NCI-H2196 (cell line): ENCODE measurements around the gene ADAM19.

Experiments used
- DNase-seq: peaks from one replicate; lab custom pipeline; 2025; ENCODE audit not compliant: unreplicated experiment; lab: John Stamatoyannopoulos, UW

Gene ADAM19

DNA sequence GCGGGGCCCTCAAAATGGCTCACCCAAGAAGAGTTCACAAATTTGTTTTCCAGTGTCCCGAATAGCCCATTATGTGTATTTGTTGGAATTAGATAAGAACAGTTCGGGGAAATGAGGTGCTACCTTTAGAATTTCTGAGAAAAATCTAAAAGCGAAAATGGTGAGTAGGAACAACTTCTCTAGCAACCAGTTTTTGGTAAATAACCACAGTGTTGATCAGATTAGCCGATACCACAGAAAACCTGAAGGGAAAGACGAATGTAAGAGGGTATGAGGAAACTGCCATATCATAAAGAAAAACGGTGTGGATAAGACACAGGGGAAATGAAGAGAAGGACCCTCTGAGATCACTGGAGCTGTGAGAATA is 31.0 kb downstream of the ADAM19 start:
- no peak for DNase-seq

DNA sequence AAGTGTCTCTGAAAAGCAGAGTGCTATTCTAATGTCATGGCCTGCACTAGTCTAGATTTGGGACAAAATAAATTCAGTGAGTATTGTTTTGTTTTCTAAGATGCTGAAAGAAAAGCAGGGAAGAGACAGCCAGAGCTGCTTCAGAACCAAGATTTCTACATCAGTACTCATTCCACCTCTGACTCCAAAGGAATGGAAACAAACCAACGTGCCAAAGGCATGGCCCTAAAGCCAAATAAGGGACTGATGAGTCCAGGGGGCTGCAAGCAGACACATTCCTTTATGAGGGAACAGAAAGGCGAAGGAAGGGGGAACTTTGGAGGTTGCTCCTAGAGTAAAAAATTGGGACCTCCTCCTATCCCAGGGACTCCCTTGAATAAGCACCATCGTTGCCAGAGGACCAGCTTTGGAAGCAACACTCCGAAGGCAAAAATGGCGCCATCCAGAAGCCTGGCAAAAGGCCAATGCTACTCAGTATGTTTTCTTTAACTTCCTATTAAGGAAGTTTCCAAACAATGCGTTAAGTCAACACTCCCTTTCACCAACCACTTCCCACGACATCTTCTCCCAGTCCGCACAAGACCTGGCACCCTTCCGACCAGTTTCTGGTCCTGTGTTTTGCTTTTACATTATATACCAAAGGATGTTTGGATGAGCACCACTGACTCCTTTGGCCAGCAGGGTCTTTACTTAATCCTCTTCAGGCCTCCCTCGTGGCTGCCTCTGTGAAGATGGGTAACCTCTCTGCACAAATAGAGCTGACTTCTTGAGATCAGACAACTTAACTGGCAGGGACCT is 31.6 kb downstream of the ADAM19 start:
- DNase-seq, result no peak

DNA sequence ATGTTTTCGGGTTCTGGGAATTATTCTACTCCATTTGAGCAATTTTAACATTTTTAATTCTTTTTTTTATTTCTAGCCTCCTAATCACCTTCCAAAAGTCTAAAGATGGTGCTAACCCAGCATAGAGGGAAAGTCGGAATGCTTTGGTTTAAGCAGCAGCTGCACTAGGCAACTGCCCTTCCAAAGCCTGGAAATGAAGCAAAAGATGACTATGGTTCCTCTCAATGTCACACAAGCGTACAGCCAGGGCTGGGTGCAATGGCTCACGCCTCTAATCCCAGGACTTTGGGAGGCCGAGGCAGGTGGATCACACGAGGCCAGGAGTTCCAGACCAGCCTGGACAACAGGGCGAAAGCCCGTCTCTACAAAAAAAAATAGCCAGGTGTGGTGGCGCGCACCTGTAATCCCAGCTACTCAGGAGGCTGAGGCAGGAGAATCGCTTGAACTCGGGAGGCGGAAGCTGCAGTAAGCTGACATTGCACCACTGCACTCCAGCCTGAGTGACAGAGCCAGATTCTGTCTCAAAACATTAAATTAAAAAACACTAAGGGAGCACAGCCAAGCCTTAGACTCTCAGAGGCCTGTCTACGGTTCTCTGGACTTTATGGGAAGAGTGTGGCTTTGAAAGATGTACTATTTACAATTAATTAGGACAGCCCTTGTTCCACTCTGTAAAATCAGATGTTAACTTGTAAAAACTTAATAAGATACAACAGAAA is 33.1 kb downstream of the ADAM19 start:
- DNase-seq, result no peak

DNA sequence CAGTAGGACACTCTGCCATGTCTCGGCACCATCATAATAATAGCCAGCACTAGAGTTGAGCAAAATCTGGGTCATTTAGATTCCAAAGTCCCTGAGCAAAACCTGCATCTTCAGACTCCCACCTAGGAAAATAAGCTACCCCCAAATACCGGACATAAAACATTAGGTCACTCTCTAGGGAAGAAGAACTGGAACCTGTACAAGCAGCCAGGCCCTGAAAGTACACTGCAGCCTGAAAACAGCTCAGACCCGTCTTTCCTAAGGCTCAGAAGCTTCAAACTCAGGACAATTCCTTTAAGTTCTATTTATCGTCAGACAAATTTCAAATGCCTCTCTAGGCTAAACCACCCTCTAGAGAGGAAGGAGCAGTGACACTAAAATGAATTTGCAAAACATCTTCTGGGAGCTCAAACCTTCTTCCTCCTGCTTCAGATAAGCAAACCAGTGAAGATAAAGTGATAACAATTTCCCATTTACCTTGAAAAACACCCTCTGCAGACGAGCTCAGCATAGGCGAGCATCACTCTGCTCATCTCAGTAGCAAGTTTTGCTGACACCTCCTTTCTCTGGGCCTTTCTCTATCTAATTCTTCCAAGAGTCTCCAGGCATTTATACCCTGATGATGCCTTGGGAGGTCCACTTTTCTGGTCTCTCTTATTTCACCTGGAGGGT is 34.0 kb downstream of the ADAM19 start:
- DNase-seq, result no peak

DNA sequence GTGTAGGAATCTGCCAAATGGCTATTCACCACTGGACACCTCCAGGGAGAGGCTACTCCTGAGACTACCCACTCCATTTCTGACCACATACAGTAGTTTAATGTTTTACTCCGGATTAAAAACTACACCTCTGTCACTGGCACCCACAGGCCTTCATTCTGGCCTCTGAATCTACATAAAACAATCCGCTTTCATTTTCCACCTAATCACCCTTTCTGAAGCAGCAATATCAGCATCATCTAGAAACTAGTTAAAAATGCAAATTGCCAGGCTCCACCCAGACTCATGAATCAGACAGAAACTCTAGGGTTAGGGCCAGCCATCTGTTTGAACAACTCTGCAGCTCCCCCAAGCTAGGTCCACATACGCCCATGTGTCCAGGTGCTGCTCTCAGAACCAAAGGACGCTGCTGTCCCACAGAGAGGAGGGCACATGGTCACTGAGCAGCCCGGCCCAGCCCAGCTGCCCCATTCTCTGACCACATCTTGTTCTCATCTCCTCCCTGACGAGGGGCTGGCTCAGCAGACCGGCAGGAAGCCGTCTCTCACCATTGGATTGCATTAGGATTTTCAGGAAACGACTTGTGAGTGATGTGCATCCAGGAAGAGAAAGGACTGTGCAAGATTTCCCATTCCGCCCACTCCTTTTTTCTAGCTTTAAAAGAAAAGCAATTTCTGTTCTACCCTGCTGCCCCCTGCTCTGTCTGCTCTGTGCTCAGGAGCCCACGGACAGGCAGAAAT is 34.7 kb downstream of the ADAM19 start:
- DNase-seq, result no peak

DNA sequence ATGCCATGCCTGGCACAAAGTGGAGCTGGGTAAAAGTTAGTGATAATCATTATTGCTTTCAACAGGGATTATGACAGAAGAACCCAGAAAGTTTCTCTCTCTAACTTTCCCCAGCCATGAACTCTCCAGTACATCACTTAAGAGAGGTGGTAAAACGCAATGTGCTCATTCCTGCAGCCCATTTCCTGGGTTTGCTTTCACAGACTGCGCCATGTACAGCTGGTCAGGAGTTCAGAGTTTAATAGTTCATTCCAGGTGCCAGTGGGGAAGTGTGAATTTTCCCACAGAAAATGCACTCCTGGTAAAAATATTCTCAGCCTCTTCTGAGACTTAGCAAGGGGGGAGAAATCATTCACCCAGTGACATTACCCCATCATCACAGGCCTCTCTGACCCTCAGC is 35.5 kb downstream of the ADAM19 start:
- DNase-seq, result no peak

DNA sequence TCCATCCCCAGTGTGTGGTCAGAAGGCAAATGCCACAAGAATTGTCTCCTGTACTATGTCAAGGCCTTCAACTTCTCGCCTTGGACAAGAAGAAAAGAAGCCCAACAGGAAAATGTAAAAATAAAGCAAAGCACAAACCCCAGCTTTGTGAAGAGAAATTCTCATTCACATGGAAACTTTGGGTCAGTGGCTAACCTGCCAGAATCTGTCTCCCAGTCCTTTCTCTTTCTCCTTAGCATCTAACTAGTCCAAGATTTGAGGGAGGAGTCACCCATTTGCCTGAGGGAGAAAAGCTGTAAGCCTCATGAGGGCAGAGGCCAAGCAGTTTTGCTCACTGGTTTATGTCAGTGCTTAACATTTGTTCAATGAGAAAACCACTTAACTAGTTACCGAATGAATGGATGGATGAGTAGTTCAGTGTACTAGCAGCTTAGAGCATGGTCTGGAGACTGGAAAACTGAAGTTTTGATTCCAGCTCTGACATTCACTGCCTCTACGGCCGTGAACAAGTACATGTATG is 36.0 kb downstream of the ADAM19 start:
- no peak for DNase-seq

DNA sequence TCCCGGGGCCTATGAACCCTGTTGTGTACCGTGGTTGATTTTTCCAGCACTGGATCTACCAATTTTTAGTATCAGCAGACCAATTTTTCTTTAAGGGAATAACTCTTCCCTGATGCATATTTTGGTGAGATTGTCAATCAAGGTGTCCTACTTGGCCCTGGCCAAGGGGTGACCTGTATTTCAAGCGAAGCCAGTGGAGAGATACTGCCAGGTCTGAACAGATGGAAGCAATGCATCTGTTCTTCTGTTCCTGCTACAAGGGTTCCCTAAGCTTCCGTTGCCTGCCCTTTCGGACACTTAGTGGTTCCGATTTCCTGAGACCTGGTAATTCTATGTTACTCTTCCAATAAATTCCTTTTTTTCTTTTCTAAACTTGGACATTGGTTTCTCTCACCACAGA is 37.3 kb downstream of the ADAM19 start:
- no peak for DNase-seq

DNA sequence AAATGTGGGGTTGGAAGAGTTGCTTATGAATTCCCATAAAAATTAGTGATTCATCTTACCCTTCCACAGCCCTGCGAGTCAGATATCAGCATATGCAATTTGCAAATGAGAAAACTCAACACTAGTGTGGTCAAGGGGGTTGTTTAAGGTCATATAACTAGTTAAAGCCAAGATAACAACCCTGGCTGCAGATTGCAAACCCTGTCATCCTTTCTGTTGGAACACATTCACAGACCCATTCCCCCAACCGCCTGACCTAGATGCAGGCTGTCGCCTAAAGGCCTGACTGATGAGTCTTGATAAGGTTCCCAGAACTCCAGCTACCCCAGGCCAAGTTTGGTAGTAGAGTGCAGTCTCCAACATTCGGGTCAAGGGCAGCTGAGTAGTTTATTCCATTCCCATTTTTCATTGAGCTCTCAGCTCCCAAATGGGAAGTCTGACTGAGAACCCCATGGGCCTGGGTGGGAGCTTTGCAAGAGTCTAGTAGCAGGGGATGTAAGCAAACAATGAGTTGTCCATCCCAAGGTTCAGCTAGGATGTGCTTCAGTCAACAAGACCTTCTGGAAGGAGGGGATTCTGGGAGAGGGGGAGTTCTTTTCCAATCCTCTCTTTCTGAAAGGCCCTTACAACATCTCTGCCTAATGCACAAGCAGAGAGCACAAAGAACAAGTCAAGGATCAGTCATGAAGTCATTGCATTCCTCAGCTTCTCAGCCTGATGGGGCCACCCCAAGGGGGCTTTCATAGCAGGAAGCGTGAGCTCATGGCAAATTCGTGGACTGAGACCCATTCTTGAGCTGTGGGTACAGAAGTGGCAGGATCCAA is 40.3 kb downstream of the ADAM19 start:
- DNase-seq, result no peak

DNA sequence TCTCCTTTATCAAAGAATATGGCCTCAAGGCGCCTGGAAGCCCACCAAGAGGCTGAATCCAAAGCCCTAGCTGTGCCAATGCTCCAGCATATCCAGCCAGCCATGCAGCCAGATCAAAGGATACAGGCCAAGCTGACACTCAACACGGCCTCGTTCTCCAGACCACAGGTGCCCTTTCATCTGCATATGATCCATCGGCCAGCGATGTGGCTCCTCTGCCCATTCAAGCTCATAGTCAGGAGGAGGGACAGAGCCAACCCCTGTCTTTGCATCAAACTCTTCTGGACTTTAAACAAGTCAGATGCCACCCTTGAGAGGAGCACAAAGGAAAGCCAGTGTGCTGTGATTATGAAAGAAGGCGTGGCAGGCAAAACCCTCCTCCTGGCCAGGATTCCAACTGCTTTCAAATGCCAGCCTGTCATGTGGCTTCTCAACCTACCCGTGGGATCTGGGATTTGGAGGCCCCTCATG is 42.5 kb downstream of the ADAM19 start:
- no peak for DNase-seq

DNA sequence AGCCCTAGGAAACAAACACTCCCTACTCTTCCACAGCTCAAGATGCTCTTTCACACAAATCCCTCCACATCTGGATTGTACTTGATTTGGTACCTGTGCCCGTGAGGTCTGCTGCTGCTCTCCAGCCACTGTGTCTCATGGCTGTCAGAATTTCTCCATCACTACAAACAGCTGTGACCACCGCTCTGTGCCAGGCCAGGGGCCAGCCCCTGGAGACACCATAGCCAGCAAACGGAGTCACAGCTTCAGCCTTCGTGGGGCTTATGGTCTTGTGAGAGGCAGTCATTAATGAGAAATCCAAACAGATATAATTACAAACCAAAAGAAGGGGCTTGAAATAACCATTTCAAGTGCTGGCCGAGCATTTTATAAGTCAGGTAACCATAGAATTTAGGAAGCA is 43.6 kb downstream of the ADAM19 start:
- no peak for DNase-seq

DNA sequence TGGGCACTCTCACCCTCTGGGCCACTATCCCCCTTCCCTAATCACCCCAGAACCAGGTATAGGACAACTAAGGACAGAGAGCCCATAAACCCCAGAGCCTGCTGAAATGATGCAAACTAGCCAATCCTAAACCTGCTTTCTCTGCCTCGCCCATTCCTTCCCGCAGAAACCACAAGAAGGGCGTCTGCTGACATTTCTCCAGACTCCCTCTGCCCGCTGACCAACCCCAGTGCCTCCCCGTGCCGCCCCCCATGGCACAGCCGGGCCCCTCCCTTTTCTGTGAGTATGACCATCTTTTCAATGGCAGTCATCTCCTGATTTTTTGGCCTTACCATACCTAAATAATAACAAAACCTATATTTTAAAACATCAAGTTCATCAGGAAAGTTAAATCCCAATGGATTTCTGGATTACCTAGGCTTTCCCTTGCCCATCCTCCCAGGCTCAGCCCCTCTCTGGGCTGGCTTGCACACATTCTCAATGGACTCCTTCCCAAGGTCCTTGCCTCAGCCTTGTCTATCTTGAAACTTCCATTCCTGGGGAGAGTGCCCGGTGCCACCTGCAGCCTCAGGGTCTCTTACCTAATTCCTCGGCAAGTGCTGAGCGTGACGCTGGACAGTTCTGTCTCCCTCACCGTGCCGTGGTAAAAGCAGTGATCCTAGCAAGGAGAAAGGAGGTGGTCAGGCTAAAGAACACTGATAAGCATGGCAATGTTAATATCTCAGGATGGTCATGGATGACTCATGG is 45.2 kb downstream of the ADAM19 start:
- DNase-seq, result no peak

DNA sequence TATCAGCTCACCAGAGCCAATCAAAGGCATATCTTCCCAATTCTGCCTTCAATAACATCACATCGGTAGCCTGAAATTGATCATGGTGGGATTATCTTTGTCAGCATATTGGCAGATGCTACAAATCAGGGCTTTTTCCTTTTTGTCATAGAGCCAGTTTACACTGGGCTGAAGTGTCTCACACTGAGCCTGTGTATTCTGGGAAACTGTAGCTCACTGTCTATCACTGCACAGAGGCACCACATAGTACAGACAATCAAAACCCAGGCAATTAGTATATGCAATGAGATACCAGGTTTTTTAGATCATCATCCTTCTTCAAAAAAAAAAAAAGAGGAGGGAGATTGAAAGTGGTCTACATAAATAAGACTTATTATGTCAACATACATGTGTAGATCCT is 46.6 kb downstream of the ADAM19 start:
- DNase-seq, result no peak

DNA sequence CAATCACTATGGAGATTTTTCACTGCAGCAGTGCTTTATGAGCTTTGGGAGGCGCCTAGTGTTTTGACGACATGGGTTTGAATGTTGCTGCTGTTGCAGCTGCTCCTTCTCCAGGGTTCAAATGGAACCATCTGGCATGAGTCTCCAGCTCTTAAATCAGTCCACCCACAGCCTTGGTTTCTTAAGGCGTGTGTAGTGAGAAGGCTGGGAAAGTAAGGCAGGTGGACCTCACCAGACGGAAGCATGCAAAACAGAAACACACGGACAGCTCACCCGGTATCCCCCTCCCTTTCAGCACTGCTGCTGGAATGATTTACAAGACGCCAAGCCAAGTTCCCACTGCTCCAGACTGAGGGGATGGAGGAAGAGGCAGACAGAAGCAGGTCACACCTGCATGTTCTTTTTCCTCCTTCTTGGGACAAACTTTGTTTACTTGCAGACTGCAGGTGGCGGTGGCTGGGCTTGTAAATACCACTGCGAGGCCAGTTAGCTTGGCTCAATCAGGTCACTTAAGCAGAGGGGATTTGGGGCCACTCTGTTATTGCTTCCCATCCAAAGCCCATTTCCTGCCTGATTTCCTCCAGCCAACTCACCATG is 47.4 kb downstream of the ADAM19 start:
- no peak for DNase-seq

DNA sequence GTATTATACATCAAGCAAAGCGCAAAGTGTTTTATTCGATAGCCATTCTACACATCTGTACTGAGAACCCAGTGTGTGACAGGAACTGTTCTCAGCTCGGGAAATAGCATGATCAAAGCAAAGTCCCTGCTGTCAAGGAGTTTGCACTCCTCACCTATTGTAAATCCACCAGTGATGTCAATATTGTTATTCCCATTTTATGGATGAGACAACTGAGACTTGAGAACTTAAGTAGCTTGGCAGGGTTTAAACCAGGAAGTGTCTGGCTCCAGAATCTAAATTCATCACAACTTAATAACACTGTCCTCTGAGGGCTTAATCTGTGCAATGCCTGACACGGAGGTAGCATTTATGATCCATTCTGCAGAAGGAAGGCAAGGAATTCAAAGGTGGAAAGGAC is 50.7 kb downstream of the ADAM19 start:
- no peak for DNase-seq

DNA sequence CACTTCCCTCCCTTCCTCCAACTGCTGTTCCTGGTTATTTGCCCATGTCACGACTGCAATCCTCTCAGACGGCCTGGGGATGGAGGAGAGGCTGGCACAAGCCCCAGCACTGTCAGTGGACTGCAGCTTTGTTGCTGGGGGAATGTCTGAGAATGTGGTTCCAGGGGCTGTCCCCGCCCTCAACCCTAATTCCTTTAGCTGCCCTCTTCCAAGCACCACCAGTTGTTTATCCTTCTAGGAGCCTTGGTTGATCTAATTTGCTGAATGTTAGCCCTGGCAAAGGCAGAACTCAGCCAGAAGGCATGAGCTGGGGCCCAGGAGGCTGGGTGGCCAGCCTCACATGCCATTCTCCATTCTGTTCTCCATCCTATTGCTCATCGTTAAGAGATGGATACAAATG is 51.6 kb downstream of the ADAM19 start:
- DNase-seq, result no peak

DNA sequence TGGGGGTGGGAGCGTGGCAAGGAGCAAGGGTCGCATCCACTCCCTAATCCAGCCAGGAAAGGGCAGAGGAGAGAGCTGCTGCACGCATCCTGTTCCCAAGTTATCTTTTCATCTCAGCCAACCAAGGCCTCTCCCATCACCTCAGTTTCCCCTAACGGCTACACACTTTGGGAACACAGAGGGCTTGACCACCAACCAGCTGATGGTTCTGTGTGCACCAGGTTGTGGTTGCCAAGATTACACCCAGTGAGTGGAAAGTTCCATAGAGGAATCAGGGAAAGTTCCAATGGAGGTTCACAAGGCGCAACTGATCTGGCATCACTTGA is 53.9 kb downstream of the ADAM19 start:
- no peak for DNase-seq

DNA sequence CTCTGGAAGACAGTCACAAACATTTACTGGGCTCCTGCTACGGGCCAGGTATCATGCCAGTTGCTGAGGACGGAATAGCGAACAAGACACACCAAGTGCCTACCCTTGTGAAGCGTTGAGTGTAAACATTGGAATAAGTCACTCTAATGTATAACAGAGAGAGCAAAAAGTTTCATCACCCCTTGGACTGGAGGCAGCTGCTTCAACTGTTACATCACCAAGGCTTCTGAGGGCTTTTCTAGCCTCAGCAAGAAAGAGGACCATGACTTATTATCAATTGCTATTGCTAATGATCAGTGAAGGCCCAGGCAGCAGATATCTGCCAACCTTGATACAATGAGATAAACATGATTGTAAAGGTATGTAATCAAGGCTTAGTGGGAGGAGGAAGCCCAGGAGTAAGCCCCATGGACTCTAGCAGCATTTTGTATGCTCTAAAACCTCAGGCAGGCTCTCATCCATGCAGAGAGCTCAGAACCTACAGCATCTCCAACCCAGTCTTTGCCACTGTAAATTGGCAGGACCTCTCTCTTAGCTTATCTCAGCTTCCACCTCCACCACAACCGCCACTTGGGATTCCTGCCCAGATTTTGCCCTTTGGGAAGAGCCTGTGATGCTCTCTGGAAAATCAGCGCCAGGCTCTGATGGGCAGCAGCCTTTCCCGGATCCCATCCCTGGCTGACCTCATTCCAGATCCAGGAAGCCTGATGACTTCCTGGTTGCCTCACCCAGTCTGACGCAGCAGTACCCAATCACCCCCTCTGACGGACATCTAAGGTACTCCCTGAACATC is 54.5 kb downstream of the ADAM19 start:
- DNase-seq, result no peak
